ENCODE data around the gene AGAP9.
"Not testable (repeated sequence)": the region's sequence is repeated elsewhere in the genome, so short reads cannot be mapped to it uniquely, and the experiment has no call there.

Gene AGAP9

DNA sequence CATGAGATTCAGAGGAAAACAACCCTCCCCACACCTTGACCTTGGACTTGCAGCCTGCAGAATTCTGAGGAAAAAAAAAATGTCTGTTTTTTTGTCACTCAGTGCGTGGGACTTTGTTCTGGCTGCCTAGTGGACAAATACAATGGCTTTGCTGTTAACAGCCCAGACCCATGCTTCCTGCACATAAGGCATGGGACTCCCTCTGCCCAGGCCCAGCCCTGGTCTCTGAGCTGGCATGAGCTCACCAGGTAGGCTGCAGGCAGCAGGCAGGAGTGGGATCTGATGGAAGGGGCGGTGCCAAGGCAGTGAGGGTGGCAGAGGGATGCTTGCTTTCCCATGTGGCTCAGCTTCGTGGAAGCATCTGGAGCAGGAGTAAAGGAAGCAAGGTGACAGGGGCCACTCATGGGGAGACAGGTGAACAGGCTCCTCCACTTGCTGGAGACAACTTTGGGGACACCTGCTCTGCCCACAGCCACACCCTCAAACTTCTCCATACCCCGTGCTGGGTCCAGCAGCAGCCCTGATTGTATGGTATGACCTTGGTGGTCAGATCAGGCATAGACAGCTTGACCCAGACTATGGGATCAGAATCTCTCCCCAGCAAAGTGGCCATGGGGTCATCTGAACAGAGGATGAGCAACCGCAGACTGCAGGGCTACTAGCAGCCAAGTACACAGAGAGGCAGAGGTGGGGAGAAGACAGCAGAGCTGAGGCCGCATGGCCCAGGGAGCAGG, 66.5 kb downstream of the AGAP9 start:
- DNase-seq: no peak

DNA sequence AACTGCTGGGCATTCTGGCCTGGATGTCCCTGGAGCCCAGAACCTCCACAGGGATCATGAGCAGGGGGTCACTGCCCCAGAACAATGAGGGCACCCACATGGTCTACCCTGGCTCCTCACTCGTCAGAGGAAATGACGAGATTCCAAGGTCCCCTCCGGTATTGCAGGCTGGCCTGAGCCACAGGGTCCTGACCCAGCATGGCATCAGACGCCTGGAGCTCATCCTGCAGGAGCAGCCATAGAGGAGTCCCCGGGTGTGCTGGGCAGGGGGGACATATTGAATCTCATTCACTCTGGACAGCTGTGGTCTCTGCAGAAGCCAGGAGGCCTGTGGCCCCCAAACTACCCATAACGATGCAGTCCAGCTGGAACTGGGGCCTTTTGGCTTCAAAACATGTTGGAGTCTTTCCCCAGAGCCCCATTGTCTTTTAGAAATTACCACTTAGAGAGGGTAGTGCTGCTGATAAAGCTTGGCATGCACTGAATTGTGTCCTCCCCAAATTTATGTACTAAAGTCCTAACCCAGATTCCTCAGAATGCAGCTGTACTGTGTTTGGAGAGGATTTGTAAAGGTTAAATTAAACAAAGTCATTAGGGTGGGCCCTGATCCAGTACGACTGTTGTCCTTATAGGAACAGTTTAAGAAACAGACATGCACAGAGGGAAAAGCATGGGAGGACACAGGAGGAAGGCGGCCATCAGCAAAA, 67.2 kb downstream of the AGAP9 start:
- DNase-seq: no peak

DNA sequence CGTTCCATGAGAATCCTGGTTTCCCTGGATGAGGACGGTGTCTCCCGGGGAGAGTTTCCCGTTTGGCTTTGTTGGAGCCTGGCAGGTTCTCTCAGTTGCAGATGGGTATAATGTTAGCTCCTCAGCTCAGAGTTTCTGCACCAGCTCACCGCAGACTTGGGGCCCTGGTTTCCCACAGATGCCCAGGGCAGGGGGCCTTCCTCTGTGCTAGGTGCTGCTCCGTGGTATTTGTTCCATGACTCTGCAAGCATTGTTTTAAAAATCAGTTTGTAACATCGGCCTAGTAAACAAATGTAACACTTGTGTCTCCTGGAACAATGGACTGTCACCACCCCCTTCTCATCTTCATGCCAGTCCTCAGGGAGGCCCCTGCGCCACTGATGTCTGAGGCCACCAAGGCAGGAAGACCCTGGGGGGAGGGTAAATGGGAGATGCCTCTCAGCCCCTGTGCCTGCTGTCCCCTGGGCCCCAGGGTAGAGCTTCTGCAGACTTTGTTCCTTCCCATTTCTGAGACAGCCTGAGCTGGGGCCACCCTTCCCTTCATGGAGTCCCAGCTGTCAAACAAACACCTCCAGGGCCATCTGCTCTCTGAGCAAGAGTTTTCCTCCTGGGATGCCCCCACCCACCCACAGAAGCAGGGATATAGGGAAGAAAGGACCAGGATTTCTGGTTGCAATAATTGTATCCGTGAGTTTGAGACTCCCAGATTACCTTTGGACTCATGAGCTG, 67.9 kb downstream of the AGAP9 start:
- DNase-seq: not testable (repeated sequence)

DNA sequence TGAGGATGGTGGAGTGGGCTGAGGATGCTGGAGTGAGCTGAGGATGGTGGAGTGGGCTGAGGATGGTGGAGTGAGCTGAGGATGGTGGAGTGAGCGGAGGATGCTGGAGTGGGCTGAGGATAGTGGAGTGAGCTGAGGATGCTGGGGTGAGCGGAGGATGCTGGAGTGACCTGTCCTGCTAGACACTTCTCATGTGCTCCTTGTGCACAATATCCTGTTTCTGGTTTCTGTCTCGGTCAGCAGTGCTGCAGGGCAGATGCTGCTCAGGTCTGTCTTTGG, 68.7 kb downstream of the AGAP9 start:
- DNase-seq: no peak

DNA sequence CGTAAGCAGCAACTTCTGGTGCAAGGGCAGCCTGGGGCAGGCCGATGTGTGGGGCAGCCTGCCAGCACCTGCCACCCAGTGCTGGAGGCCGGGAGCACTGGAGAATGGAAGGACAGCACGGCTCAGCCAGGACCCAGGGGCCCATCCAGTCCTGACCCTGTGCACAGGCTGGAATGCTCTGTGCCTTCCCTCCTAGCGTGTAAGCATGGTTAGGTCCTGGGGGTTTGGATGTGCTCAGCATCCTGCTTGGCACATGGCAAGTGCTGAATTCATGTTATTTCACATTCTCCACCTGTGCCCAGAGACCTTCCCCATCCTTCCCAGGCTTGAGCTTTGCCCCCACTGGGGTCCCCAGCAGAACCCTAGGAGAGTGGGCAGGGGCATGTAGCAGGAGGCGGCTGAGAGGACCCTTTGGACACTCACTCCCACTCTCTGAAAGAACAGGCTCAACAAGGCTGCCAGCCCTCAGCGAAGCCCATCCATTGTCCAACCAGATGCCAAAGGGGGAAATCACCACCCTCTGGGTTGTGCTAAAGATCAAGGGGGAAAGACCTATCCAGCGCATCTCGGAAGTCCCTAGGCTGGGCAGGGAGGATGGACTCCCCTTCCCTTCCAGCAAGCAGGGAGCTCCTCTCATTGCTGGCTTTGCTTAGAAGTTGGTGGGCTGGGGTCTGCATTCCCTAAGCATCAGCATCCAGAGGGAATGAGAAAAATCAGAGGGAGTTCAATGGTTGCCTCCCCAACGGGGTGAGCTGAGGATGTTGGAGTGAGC, 69.2 kb downstream of the AGAP9 start:
- DNase-seq: no peak

DNA sequence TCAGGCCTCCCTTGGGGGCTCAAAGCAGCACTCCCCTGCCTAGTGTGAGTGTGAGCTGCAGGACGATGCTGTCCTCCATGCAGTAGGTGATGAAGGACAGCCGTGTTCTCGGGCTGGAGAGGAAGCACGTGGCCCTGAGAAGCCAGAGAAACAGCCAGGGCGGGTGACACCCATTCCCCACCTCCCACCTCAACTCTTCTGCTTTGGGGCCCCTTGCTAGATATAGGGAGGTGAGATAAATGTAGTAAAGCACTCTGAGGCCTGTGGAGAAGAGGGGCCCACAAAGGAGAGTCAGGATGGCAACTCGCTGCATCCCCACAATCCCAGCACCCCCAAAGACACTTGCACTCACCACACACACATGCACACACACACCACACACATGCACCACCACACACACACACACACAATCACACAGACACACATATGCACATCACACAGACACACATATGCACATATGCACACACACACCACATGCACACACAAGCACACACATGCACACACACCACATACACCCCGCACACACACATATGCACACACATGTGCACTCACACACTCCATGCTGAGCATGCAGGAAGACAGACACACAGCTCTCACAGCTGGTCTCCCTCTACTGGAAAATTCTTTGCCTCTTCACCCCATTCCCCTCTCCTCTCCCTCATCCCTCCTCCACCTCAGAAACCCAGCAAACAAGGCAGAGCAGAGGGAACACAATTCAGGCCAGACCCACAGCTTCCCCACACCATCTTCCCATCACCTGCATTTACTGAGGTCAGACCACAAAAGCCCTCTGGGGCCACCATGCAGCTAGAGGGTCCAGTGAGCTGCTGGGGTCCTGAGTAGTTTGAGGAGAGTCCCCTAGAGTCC, 70.1 kb downstream of the AGAP9 start:
- DNase-seq: no peak

DNA sequence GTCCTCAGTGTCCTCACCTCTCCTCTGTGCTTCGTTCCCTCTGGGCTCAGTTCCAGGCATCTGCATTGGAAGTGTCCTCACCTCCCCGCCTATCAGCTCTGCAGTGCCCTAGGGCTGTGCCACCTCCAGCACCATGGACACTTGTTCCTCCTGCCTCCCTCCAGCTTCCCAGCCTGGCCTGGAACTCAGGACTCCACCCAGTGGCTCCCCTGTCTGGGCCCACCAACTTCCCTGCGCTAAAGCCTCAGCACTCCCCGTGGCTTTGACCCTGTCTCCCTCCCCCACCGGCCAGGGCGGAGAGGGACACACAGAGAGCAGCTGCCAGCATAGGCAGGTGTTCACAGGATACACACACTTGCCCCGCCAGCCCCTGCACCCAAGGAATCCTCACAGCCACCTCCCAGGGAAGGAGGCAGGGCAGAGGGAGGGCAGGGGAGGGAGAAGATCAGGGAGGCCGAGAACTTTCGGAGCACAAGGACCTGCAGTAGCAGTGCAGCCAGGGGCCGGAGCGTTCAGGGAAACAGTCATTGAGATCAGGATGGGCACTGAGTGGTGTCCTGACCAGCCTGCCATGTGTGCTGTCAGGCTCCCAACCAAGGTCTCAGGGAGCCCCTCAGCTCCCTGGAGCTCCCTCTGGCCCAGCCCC, 70.8 kb downstream of the AGAP9 start:
- DNase-seq: no peak

DNA sequence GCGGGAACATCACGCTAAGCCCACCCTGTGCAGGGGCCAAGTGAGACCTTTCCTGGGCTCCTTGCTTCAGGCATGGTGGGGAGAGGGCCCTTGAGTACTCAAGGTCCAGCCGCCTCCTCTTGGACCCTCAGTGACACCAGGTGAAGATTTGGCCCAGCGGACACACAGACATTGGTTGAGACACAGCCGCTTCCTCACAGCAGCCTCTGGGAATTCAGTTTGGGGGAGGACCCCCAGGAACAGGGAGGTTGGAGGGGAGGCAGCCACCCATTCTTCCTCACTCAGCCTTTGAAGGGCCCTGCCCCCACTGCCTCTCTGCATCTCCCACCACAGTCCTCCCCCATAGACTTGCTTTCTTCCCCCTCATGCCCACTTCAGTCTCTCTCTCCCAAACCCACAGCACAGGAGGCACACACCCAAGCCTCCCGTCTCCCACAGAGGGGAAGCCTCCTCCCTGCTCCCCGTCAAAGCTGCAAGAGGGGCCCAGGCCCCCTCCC, 71.4 kb downstream of the AGAP9 start:
- no peak for DNase-seq
